GM23338 (cell line): ENCODE measurements around the gene HTATSF1. TPM values are rescaled to one million over a fixed set of nuclear protein-coding genes. Genes with fewer than 3 reads are reported as not detected.

ENCODE experiments used
- ATAC-seq: fragments of 200-7000 bp; cut with Tn5 transposase; 3 replicates; pipeline ENCODE4 v1.9.1; 2020
- DNase-seq: peaks from one replicate; pipeline ENCODE4 v3.0.0-alpha.2; 2015; ENCODE audit warnings: low spot score
- H2AFZ ChIP-seq: fragments of 200-600 bp; sonication (generic); 2 replicates; pipeline ENCODE4 v1.8.0; 2016; ENCODE audit warnings: antibody characterized with exemption, mild to moderate bottlenecking, moderate library complexity
- H3F3A ChIP-seq: fragments of 200-600 bp; sonication (generic); replicated peaks from 2 replicates; pipeline ENCODE4 v1.8.0; 2017; ENCODE audit warnings: antibody characterized with exemption, mixed run types, low read depth
- H3K27ac ChIP-seq: fragments of 200-600 bp; sonication (generic); 2 replicates; pipeline ENCODE4 v1.6.1; 2016; ENCODE audit warnings: low read depth
- H3K27me3 ChIP-seq: fragments of 200-600 bp; sonication (generic); 2 replicates; pipeline ENCODE4 v1.8.0; 2016; ENCODE audit warnings: mild to moderate bottlenecking, mixed run types, moderate library complexity; ENCODE audit not compliant: insufficient read depth
- H3K36me3 ChIP-seq: fragments of 200-600 bp; sonication (generic); 2 replicates; pipeline ENCODE4 v1.8.0; 2016; ENCODE audit warnings: mild to moderate bottlenecking; ENCODE audit not compliant: insufficient read depth
- H3K4me1 ChIP-seq: fragments of 200-600 bp; sonication (generic); 2 replicates; pipeline ENCODE4 v1.8.0; 2016; ENCODE audit warnings: mild to moderate bottlenecking, moderate library complexity; ENCODE audit not compliant: insufficient read depth
- H3K4me2 ChIP-seq: fragments of 200-600 bp; sonication (generic); 2 replicates; pipeline ENCODE4 v1.7.1; 2017; ENCODE audit warnings: mixed run types
- H3K4me3 ChIP-seq: fragments of 200-600 bp; sonication (generic); 2 replicates; pipeline ENCODE4 v1.6.1; 2016; ENCODE audit warnings: mixed run types
- H3K79me2 ChIP-seq: fragments of 200-600 bp; sonication (generic); replicated peaks from 2 replicates; pipeline ENCODE4 v1.8.0; 2017; ENCODE audit warnings: mild to moderate bottlenecking; ENCODE audit not compliant: insufficient read depth
- H3K9me2 ChIP-seq: fragments of 200-600 bp; sonication (generic); 2 replicates; pipeline ENCODE4 v1.8.0; 2017; ENCODE audit not compliant: insufficient read depth
- H4K20me1 ChIP-seq: fragments of 200-600 bp; sonication (generic); replicated peaks from 2 replicates; pipeline ENCODE4 v1.8.0; 2017; ENCODE audit warnings: mild to moderate bottlenecking; ENCODE audit not compliant: insufficient read depth
- H3K27ac Mint-ChIP-seq: 2 replicates; pipeline ENCODE4 v1.8.0; 2020; ENCODE audit warnings: inconsistent platforms, mild to moderate bottlenecking, moderate library complexity, mixed read lengths
- H3K27me3 Mint-ChIP-seq: 3 replicates; pipeline ENCODE4 v1.8.0; 2022; ENCODE audit warnings: low read depth, mild to moderate bottlenecking, moderate library complexity, mixed read lengths, inconsistent platforms; ENCODE audit not compliant: insufficient read depth, poor library complexity
- H3K36me3 Mint-ChIP-seq: 3 replicates; pipeline ENCODE4 v1.8.0; 2021; ENCODE audit warnings: low read depth, mild to moderate bottlenecking, inconsistent platforms, moderate library complexity, mixed read lengths
- H3K4me1 Mint-ChIP-seq: 3 replicates; pipeline ENCODE4 v1.8.0; 2020; ENCODE audit warnings: mild to moderate bottlenecking, inconsistent platforms, mixed read lengths
- H3K4me3 Mint-ChIP-seq: 3 replicates; pipeline ENCODE4 v1.8.0; 2021; ENCODE audit warnings: moderate library complexity, mild to moderate bottlenecking, inconsistent platforms, mixed read lengths
- H3K9me3 Mint-ChIP-seq: 3 replicates; pipeline ENCODE4 v1.8.0; 2020; ENCODE audit warnings: moderate library complexity, mild to moderate bottlenecking, inconsistent platforms, mixed read lengths
- CREB1 ChIP-seq: fragments of 250-450 bp; sonication (Bioruptor Pico); IDR thresholded peaks from 2 replicates; pipeline ENCODE4 v1.5.0; 2020; ENCODE audit warnings: low read depth, mild to moderate bottlenecking, moderate library complexity
- EZH2 ChIP-seq: fragments of 200-600 bp; sonication (generic); IDR thresholded peaks from one replicate; pipeline ENCODE4 v1.8.0; 2017; ENCODE audit warnings: antibody characterized with exemption, mild to moderate bottlenecking, low read depth; ENCODE audit not compliant: unreplicated experiment
- EZH2phosphoT487 ChIP-seq: fragments of 200-600 bp; sonication (generic); IDR thresholded peaks from one replicate; pipeline ENCODE4 v1.8.1; 2018; ENCODE audit warnings: antibody characterized with exemption; ENCODE audit not compliant: unreplicated experiment
- JUNB ChIP-seq: IDR thresholded peaks from one replicate; pipeline ENCODE4 v1.6.1; 2016; ENCODE audit warnings: antibody characterized with exemption; ENCODE audit not compliant: unreplicated experiment
- NANOG ChIP-seq: IDR thresholded peaks from 2 replicates; pipeline ENCODE4 v1.6.1; 2016; ENCODE audit warnings: antibody characterized with exemption, borderline replicate concordance
- POLR2AphosphoS5 ChIP-seq: IDR thresholded peaks from 2 replicates; pipeline ENCODE4 v1.6.1; 2016; ENCODE audit warnings: antibody characterized with exemption, low read depth
- STAT1 ChIP-seq: IDR thresholded peaks from one replicate; pipeline ENCODE4 v1.6.1; 2016; ENCODE audit warnings: antibody characterized with exemption; ENCODE audit not compliant: unreplicated experiment
- ZNF114 ChIP-seq: fragments of 250-450 bp; sonication (Bioruptor Pico); IDR thresholded peaks from 2 replicates; pipeline ENCODE4 v1.5.0; 2020; ENCODE audit warnings: mild to moderate bottlenecking, moderate library complexity
- ZNF331 ChIP-seq: fragments of 250-450 bp; sonication (Bioruptor Pico); IDR thresholded peaks from 2 replicates; pipeline ENCODE4 v1.5.0; 2020; ENCODE audit warnings: low read depth, mild to moderate bottlenecking, moderate library complexity
- polyA plus RNA-seq: library from polyadenylated mRNA; unstranded; fragments of >200 nt; fragmentation: Nextera tagmentation; extraction: Ambion mirVana; gene quantifications from 2 replicates; pipeline ENCODE4 v1.2.1, GENCODE V29; 2016
- total RNA-seq: library from RNA; depleted of rRNA; stranded (reverse); fragments of >200 nt; shearing (Covaris generic); gene quantifications from 2 replicates; pipeline ENCODE4 v1.2.3, GENCODE V29; 2014
- TF ChIP-seq, protein P1 (sequence below): IDR thresholded peaks from one replicate; pipeline ENCODE4 v1.6.1; 2018; ENCODE audit warnings: antibody characterized with exemption; ENCODE audit not compliant: unreplicated experiment
- TF ChIP-seq, protein P2 (sequence below), 2 experiments: fragments of 200-600 bp in 1 of 2; sonication (generic) in 1 of 2; conservative IDR thresholded peaks; 2 replicates each; pipeline versions ENCODE4 v1.5.1 to v1.6.1; 2016 to 2017; ENCODE audit warnings: antibody characterized with exemption in 2 of 2, low read depth in 2 of 2, mild to moderate bottlenecking in 2 of 2, moderate library complexity in 1 of 2
- TF ChIP-seq, protein P3 (sequence below): IDR thresholded peaks from 2 replicates; pipeline ENCODE4 v1.6.1; 2016; ENCODE audit warnings: antibody characterized with exemption

Gene HTATSF1
- total and polyA plus RNA-seq, 2 experiments from 2014 or later, result 85.5 to 86.8 TPM

DNA sequence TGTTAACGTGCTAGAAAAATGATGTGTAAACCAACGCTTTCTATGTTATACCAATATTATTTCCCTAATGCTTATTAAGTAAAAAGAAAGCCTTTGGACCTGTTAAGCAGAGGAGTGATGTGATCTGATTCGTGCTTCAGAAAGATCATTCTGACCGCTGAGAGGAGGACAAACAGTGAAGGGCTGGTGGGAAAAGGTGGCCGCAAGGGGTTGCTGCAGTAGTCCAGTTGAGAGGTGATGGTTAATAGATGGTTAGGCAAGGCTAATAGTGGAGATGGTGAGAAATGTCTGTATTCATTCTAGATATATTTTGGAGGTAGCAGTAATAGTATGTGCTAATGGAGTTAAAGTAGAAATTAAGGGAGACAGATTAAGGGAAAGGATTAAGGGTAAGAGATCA is 21.7 kb downstream of the HTATSF1 start (continued):
- no peak for TF ChIP-seq EZH2phosphoT487
- TF ChIP-seq, protein P1, sequence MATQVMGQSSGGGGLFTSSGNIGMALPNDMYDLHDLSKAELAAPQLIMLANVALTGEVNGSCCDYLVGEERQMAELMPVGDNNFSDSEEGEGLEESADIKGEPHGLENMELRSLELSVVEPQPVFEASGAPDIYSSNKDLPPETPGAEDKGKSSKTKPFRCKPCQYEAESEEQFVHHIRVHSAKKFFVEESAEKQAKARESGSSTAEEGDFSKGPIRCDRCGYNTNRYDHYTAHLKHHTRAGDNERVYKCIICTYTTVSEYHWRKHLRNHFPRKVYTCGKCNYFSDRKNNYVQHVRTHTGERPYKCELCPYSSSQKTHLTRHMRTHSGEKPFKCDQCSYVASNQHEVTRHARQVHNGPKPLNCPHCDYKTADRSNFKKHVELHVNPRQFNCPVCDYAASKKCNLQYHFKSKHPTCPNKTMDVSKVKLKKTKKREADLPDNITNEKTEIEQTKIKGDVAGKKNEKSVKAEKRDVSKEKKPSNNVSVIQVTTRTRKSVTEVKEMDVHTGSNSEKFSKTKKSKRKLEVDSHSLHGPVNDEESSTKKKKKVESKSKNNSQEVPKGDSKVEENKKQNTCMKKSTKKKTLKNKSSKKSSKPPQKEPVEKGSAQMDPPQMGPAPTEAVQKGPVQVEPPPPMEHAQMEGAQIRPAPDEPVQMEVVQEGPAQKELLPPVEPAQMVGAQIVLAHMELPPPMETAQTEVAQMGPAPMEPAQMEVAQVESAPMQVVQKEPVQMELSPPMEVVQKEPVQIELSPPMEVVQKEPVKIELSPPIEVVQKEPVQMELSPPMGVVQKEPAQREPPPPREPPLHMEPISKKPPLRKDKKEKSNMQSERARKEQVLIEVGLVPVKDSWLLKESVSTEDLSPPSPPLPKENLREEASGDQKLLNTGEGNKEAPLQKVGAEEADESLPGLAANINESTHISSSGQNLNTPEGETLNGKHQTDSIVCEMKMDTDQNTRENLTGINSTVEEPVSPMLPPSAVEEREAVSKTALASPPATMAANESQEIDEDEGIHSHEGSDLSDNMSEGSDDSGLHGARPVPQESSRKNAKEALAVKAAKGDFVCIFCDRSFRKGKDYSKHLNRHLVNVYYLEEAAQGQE, result no peak
- TF ChIP-seq, protein P2, sequence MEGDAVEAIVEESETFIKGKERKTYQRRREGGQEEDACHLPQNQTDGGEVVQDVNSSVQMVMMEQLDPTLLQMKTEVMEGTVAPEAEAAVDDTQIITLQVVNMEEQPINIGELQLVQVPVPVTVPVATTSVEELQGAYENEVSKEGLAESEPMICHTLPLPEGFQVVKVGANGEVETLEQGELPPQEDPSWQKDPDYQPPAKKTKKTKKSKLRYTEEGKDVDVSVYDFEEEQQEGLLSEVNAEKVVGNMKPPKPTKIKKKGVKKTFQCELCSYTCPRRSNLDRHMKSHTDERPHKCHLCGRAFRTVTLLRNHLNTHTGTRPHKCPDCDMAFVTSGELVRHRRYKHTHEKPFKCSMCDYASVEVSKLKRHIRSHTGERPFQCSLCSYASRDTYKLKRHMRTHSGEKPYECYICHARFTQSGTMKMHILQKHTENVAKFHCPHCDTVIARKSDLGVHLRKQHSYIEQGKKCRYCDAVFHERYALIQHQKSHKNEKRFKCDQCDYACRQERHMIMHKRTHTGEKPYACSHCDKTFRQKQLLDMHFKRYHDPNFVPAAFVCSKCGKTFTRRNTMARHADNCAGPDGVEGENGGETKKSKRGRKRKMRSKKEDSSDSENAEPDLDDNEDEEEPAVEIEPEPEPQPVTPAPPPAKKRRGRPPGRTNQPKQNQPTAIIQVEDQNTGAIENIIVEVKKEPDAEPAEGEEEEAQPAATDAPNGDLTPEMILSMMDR (conservative IDR thresholded peaks at IDR 0.05; ENCODE audit: low read depth in 2 of 2), result no peak
- TF ChIP-seq CREB1 (CRISPR knock-in tag), result no peak
- TF ChIP-seq NANOG, result no peak
- TF ChIP-seq ZNF114 (CRISPR knock-in tag), result no peak
- no peak for TF ChIP-seq POLR2AphosphoS5
- no peak for TF ChIP-seq ZNF331 (CRISPR knock-in tag)
- TF ChIP-seq STAT1, result no peak
- TF ChIP-seq, protein P3, sequence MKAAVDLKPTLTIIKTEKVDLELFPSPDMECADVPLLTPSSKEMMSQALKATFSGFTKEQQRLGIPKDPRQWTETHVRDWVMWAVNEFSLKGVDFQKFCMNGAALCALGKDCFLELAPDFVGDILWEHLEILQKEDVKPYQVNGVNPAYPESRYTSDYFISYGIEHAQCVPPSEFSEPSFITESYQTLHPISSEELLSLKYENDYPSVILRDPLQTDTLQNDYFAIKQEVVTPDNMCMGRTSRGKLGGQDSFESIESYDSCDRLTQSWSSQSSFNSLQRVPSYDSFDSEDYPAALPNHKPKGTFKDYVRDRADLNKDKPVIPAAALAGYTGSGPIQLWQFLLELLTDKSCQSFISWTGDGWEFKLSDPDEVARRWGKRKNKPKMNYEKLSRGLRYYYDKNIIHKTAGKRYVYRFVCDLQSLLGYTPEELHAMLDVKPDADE, result no peak

DNA sequence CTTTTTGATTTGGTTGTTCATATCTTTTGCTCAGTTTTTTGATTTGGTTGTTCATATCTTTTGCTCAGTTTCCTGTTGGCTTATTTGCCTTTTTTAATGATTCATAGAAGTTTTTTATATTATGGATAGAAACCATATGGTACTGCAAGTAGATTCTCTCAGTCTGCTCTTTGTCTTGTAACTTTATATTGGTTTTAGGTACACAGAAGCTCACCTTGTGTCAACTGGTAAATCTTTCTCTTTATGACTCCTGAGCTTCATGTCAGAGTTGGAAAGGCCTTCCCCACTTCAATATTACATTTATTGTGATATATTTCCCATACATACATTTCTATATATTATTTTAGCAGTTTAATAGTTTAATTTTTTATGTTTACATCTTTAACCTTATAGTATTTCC is 26.4 kb downstream of the HTATSF1 start:
- no peak overlapping the region for H3K4me3 ChIP-seq
- no peaks in the 10 kb centered on the region for H3K27me3 ChIP-seq
- no peaks in the 10 kb centered on the region for H3K36me3 ChIP-seq
- H3K4me2 ChIP-seq, result no peak overlapping the region
- no peaks in the 10 kb centered on the region for H3K4me1 ChIP-seq
- H3K79me2 ChIP-seq, result no peaks in the 10 kb centered on the region
- no peak overlapping the region for H3K27ac ChIP-seq
- Mint-ChIP-seq H3K27me3 (no peaks in the 10 kb centered on the region), H3K36me3 (no peaks in the 10 kb centered on the region), H3K4me3 (no peak overlapping the region), H3K27ac (no peak overlapping the region), H3K9me3 (no peaks in the 10 kb centered on the region), H3K4me1 (peaks cover 5% of the 10 kb centered on the region; the same call in 1 of the 3 replicates)
- H2AFZ ChIP-seq, result no peak overlapping the region
- H3F3A ChIP-seq, result no peaks in the 10 kb centered on the region
- no peaks in the 10 kb centered on the region for H3K9me2 ChIP-seq
- no peaks in the 10 kb centered on the region for H4K20me1 ChIP-seq
- ATAC-seq (no peak), DNase-seq (no peak)
- TF ChIP-seq STAT1 (no peak), JUNB (no peak), EZH2phosphoT487 (no peak), EZH2 (no peak), ZNF114 (CRISPR knock-in tag) (no peak)
